ENCODE data around the gene TRPM5. TPM values are rescaled to one million over a fixed set of nuclear protein-coding genes. Genes with fewer than 3 reads are reported as not detected.

Gene TRPM5
- total RNA-seq, 1 donor from 2014 or later, result not detected

DNA sequence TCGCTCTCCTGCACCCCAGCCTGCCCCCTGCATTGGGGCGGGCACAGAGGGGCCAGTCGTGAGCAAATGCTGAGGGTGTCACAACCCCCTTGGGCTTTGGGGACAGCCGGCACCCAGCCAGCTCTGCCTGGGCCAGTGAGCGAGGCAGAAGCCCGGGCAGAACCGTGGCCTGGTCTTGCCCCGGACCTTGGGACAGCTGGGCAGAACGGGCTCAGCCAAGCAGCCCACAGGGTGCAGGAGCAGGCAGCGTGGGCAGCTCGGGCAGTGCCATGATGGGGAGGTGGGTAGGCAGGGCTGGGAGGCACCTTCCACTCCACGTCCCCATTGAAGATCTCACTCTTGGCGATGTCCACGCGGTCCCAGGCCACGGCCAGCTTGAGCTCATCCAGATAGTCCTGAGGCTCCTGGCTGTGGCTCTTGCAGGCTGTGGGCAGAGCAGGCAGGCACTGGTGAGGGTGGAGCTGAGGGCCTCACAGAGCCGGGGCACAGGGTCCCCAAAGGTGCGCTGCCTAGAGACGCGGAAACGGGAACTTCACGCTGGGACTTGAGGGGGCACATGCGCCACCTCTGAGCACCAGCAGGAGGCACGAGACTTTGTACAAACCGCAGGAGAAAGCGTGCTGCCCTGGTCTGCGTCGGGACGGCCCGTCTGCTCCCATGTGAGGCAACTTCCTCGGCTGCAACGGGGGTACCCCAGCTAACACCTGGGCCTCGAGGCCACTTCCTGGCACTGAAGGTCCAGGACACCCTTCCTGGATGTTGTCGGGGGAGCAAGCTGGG is 28.5 kb downstream of the TRPM5 start:
- Mint-ChIP-seq H3K27me3 (ENCODE audit: low read depth, unreplicated experiment) (peaks cover 7% of the 10 kb centered on the region), H3K4me3 (ENCODE audit: unreplicated experiment) (no peak overlapping the region), H3K4me1 (ENCODE audit: low read depth, unreplicated experiment) (no peaks in the 10 kb centered on the region), H3K27ac (ENCODE audit: unreplicated experiment) (no peak overlapping the region), H3K9me3 (ENCODE audit: unreplicated experiment) (no peaks in the 10 kb centered on the region), H3K36me3 (ENCODE audit: low read depth, unreplicated experiment) (no peaks in the 10 kb centered on the region)
- H3K79me2 ChIP-seq (ENCODE audit: insufficient read depth, low read length), result no peaks in the 10 kb centered on the region
- TF ChIP-seq EZH2 (IDR thresholded peaks at IDR 0.05; ENCODE audit: insufficient read depth, low read length), result no peak
- TF ChIP-seq, protein P1, sequence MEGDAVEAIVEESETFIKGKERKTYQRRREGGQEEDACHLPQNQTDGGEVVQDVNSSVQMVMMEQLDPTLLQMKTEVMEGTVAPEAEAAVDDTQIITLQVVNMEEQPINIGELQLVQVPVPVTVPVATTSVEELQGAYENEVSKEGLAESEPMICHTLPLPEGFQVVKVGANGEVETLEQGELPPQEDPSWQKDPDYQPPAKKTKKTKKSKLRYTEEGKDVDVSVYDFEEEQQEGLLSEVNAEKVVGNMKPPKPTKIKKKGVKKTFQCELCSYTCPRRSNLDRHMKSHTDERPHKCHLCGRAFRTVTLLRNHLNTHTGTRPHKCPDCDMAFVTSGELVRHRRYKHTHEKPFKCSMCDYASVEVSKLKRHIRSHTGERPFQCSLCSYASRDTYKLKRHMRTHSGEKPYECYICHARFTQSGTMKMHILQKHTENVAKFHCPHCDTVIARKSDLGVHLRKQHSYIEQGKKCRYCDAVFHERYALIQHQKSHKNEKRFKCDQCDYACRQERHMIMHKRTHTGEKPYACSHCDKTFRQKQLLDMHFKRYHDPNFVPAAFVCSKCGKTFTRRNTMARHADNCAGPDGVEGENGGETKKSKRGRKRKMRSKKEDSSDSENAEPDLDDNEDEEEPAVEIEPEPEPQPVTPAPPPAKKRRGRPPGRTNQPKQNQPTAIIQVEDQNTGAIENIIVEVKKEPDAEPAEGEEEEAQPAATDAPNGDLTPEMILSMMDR (IDR thresholded peaks at IDR 0.05; ENCODE audit: insufficient read depth, low read depth, low read length), result no peak
- H3K4me1 ChIP-seq (ENCODE audit: insufficient read depth, low read length), result no peaks in the 10 kb centered on the region
- H4K20me1 ChIP-seq (ENCODE audit: insufficient read depth, low read length), result no peaks in the 10 kb centered on the region
- H3K9me3 ChIP-seq (ENCODE audit: insufficient read depth, low read depth, low read length), result no peaks in the 10 kb centered on the region
- H3K4me3 ChIP-seq (ENCODE audit: insufficient read depth, low read depth, low read length), result no peak overlapping the region
- H3K9ac ChIP-seq (ENCODE audit: low read length), result no peak overlapping the region
- DNase-seq (ENCODE audit: low read depth), result no peak
- H3K27me3 ChIP-seq (ENCODE audit: insufficient read depth, low read length), result peaks cover 3% of the 10 kb centered on the region
- no peak overlapping the region for H3K27ac ChIP-seq (ENCODE audit: low read depth, low read length)
- no peak overlapping the region for H3K4me2 ChIP-seq (ENCODE audit: low read length)
- H3K36me3 ChIP-seq (ENCODE audit: insufficient read depth, low read length), result no peaks in the 10 kb centered on the region
- FAIRE-seq, result no peak
- no peak overlapping the region for H2AFZ ChIP-seq (ENCODE audit: low read depth, low read length)

DNA sequence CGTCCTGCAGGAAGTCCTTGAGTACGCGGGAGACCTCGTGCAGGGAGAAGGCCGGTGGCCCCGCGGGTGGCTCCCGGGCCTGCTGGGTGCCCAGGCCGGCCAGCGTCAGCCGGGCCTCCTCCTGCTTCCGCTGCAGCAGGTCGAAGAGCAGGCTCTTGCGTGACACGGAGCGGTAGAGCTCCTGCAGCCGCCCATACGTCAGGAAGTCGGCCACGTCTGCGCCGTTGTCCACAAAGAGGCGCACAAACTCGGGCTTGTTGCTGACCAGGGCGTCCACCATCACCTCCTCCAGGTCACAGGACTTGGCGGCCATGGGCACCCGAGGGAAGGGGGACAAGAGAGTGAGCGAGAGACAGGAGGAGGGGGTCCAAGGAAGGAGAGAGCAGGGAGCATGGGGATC is 29.1 kb downstream of the TRPM5 start:
- Mint-ChIP-seq H3K27ac (ENCODE audit: unreplicated experiment) (no peak overlapping the region), H3K27me3 (ENCODE audit: low read depth, unreplicated experiment) (peaks cover 7% of the 10 kb centered on the region), H3K9me3 (ENCODE audit: unreplicated experiment) (no peaks in the 10 kb centered on the region), H3K4me3 (ENCODE audit: unreplicated experiment) (no peak overlapping the region), H3K4me1 (ENCODE audit: low read depth, unreplicated experiment) (no peaks in the 10 kb centered on the region), H3K36me3 (ENCODE audit: low read depth, unreplicated experiment) (no peaks in the 10 kb centered on the region)
- DNase-seq (ENCODE audit: low read depth) (no peak), FAIRE-seq (no peak)
- no peak overlapping the region for H3K4me3 ChIP-seq (ENCODE audit: insufficient read depth, low read depth, low read length)
- TF ChIP-seq, protein P1 (IDR thresholded peaks at IDR 0.05; ENCODE audit: insufficient read depth, low read depth, low read length), result no peak
- TF ChIP-seq EZH2 (IDR thresholded peaks at IDR 0.05; ENCODE audit: insufficient read depth, low read length), result no peak
- no peaks in the 10 kb centered on the region for H4K20me1 ChIP-seq (ENCODE audit: insufficient read depth, low read length)
- peaks cover 3% of the 10 kb centered on the region for H3K27me3 ChIP-seq (ENCODE audit: insufficient read depth, low read length)
- no peaks in the 10 kb centered on the region for H3K79me2 ChIP-seq (ENCODE audit: insufficient read depth, low read length)
- H3K36me3 ChIP-seq (ENCODE audit: insufficient read depth, low read length), result no peaks in the 10 kb centered on the region
- no peak overlapping the region for H3K4me2 ChIP-seq (ENCODE audit: low read length)
- no peak overlapping the region for H3K27ac ChIP-seq (ENCODE audit: low read depth, low read length)
- H3K4me1 ChIP-seq (ENCODE audit: insufficient read depth, low read length), result no peaks in the 10 kb centered on the region
- no peak overlapping the region for H3K9ac ChIP-seq (ENCODE audit: low read length)
- no peaks in the 10 kb centered on the region for H3K9me3 ChIP-seq (ENCODE audit: insufficient read depth, low read depth, low read length)
- H2AFZ ChIP-seq (ENCODE audit: low read depth, low read length), result no peak overlapping the region

DNA sequence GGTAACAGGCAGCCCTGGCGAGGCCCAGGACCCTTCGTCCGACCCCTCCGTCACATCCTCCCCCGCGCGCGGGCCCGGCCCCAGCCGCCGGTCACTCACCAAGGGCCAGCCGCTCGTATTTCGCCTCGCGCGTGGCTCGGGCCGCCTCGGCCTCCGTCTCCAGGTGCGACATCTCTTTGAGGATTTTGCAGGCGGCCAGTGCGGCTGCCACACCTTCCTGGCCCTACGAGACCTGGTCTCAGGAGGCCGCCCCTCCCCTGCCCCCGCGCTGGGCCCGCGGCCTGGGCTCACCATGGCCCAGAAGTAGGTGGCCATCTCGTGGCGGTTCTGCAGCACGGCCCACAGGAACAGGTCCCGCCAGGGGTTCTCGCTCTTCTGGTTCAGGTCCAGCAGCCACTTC is 29.7 kb downstream of the TRPM5 start:
- no peaks in the 10 kb centered on the region for H3K36me3 Mint-ChIP-seq (ENCODE audit: low read depth, unreplicated experiment)
- H3K36me3 ChIP-seq (ENCODE audit: insufficient read depth, low read length), result no peaks in the 10 kb centered on the region
- no peaks in the 10 kb centered on the region for H3K4me1 ChIP-seq (ENCODE audit: insufficient read depth, low read length)
- DNase-seq (ENCODE audit: low read depth) (no peak), FAIRE-seq (no peak)
- no peaks in the 10 kb centered on the region for H3K4me1 Mint-ChIP-seq (ENCODE audit: low read depth, unreplicated experiment)
- H3K27ac ChIP-seq (ENCODE audit: low read depth, low read length), result no peak overlapping the region
- H4K20me1 ChIP-seq (ENCODE audit: insufficient read depth, low read length), result no peaks in the 10 kb centered on the region
- H2AFZ ChIP-seq (ENCODE audit: low read depth, low read length), result no peak overlapping the region
- peaks cover 7% of the 10 kb centered on the region for H3K27me3 Mint-ChIP-seq (ENCODE audit: low read depth, unreplicated experiment)
- no peak overlapping the region for H3K4me2 ChIP-seq (ENCODE audit: low read length)
- no peak overlapping the region for H3K9ac ChIP-seq (ENCODE audit: low read length)
- H3K4me3 ChIP-seq (ENCODE audit: insufficient read depth, low read depth, low read length), result no peak overlapping the region
- H3K79me2 ChIP-seq (ENCODE audit: insufficient read depth, low read length), result no peaks in the 10 kb centered on the region
- TF ChIP-seq EZH2 (IDR thresholded peaks at IDR 0.05; ENCODE audit: insufficient read depth, low read length), result no peak
- TF ChIP-seq, protein P1 (IDR thresholded peaks at IDR 0.05; ENCODE audit: insufficient read depth, low read depth, low read length), result no peak
- H3K27me3 ChIP-seq (ENCODE audit: insufficient read depth, low read length), result peaks cover 3% of the 10 kb centered on the region
- no peaks in the 10 kb centered on the region for H3K9me3 ChIP-seq (ENCODE audit: insufficient read depth, low read depth, low read length)
- no peaks in the 10 kb centered on the region for H3K9me3 Mint-ChIP-seq (ENCODE audit: unreplicated experiment)
- no peak overlapping the region for H3K27ac Mint-ChIP-seq (ENCODE audit: unreplicated experiment)
- no peak overlapping the region for H3K4me3 Mint-ChIP-seq (ENCODE audit: unreplicated experiment)

All from astrocyte (in vitro differentiated cells and primary cell).